Epithelial cell of proximal tubule (primary cell): ENCODE results near the gene WDFY3. TPM values are rescaled to one million over a fixed set of nuclear protein-coding genes. Genes with fewer than 3 reads are reported as not detected.

ENCODE experiments used
- DNase-seq: peaks from one replicate; pipeline ENCODE4 v3.0.0-alpha.2; 2011; ENCODE audit warnings: low read depth
- H3K4me3 ChIP-seq: 2 replicates; pipeline ENCODE4 v1.5.1; 2011; ENCODE audit warnings: low read depth, mild to moderate bottlenecking, low read length
- CTCF ChIP-seq: conservative IDR thresholded peaks from 2 replicates; pipeline ENCODE4 v1.5.1; 2012; ENCODE audit warnings: low read depth, mild to moderate bottlenecking, low read length
- total RNA-seq: library from RNA; depleted of rRNA; stranded (reverse); fragments of >200 nt; gene quantifications from 2 replicates; pipeline ENCODE4 v1.2.3, GENCODE V29; 2015

The WDFY3 gene
- total RNA-seq, 1 donor from 2014 or later, result 35.1 TPM

- no peak for TF ChIP-seq CTCF
- no peak overlapping the region for H3K4me3 ChIP-seq
- DNase-seq, result no peak
These were observed 86.8 kb downstream of the WDFY3 start for GRCh38 chr4:84879651-84880200.

- no peak for TF ChIP-seq CTCF
- no peak for DNase-seq
- H3K4me3 ChIP-seq, result no peak overlapping the region
These were observed 87.9 kb downstream of the WDFY3 start for GRCh38 chr4:84878546-84878945.

- TF ChIP-seq CTCF, result no peak
- DNase-seq, result no peak
- no peak overlapping the region for H3K4me3 ChIP-seq
These were observed 88.4 kb downstream of the WDFY3 start for GRCh38 chr4:84878090-84878489.

- TF ChIP-seq CTCF, result no peak
- DNase-seq, result no peak
- H3K4me3 ChIP-seq, result no peak overlapping the region
These were observed 89.2 kb downstream of the WDFY3 start for GRCh38 chr4:84877051-84877833.

GRCh38 chr4:84875636-84876371, 90.7 kb downstream of the WDFY3 start:
- no peak for TF ChIP-seq CTCF

GRCh38 chr4:84874619-84875018, 91.9 kb downstream of the WDFY3 start:
- TF ChIP-seq CTCF, result no peak
- no peak for DNase-seq
- no peak overlapping the region for H3K4me3 ChIP-seq

More at GRCh38 chr4:84875636-84876371, 90.7 kb downstream of the WDFY3 start:
- no peak for DNase-seq
- no peak overlapping the region for H3K4me3 ChIP-seq
